GM21723 (cell line): ENCODE results near the gene CTNNA3.

Experiments
- ATAC-seq: cut with Tn5 transposase; IDR thresholded peaks from one replicate; pipeline ENCODE4 v1.9.1; 2021; ENCODE audit warnings: mild to moderate bottlenecking, moderate library complexity; ENCODE audit not compliant: unreplicated experiment

CTNNA3 gene

DNA sequence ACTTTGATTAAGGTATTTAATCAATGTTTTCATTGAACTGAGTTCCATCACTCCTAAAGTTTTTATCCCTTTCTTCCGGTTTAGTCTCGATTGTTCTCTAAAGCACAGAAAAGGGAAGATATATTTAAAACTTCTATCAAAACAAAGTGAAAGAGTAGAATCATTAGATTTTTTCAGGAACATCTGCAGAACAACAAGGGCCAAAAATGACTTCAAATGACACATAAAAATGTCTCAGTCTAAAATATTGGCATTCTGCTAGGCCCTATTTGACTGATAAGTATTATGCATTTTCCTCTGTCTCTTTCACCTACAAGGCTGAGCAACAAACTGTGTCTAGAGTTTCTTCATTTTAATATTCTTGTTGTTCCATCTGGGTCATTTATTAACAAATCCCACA lies 1669.7 kb downstream of the CTNNA3 start:
- ATAC-seq: no peak

DNA sequence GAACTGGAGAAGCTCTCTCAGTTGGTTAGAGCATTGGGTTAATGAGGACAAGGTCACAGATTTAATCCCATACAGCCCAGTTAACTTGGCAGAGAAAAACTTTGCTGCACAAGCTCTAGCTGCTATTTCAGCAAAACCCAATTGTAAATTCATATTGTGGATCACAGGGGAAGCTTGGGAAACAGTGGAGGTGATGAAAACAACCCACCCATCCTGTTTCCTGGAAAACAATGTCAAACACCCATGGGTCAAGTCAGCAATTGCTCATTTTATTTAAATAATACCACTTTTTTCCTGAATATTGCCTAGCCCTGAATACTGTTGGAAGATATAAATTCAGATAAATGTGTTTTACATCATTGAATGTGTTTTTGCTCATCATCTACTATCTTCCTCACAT lies 1670.8 kb downstream of the CTNNA3 start:
- no peak for ATAC-seq

DNA sequence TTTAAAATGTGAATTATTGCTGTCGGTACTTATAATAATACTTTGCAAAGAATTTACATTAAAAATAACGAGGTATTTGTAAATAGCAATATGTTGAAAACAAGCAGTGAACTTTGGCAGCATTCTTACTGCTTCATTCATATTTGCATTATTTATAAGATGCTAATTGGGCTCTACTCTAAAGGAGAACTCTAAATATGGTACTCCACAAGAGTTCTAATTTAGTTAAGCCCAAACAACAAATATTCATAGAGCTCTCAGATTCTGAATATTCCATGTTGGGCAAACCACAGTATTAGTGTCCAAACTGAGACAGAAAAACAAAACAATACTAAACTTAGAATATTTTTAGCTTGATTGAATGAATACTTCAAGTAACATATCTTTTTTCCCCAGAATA lies 1674.6 kb downstream of the CTNNA3 start:
- ATAC-seq: no peak

DNA sequence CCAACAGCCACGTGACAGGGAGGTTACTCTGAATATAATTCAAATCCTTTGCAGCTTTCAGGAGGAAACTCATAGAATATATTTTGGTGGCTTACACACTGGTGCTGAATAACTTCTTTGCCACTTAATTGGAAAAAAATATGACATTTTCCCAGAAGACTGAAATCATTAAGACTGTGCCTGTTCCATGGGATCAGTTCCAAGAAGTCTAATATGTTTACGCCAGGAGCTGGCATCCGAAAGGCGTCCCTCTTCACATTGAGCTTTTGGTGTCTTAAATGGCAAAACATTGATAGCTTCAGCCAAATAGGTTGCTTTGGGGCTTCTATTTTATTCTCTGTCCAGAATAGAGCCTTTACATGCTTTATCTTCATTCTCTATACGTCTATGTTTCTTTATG lies 1687.8 kb downstream of the CTNNA3 start:
- no peak for ATAC-seq

DNA sequence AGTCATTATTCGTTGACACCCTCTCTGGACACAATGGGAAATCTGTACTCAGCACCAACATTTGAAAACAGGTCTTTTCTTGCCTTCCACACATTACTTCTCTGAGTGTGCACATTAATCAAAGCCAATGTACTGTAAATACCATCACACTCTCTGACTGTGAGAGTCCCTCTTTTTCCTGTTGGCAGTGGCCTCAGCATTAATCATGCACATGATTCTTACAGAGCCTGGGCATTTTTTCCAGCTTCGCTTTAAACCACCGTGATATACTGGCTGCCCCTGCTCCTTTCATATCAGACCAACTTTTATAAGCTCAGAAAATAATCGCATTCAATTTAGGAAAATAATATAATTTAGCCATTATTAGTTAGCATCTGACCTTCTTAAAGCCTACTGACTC lies 1689.6 kb downstream of the CTNNA3 start:
- no peak for ATAC-seq

DNA sequence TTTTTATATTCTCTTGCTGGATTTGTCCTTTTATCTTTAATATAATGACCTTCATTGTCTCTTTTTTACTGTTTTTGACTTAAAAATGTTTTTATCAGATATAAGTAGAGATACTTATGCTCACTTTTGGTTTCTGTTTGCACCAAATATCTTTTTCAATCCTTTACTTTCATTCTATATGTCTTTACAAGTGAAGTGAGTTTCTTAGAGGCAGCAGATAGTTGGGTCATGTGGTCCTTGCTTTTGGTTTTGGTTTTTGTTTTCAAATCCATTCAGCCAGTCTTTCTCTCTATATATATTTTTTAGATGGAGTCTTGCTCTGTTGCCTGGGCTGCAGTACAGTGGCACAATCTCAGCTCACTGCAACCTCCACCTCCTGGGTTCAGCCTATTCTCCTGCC lies 1702.5 kb downstream of the CTNNA3 start:
- ATAC-seq: no peak

DNA sequence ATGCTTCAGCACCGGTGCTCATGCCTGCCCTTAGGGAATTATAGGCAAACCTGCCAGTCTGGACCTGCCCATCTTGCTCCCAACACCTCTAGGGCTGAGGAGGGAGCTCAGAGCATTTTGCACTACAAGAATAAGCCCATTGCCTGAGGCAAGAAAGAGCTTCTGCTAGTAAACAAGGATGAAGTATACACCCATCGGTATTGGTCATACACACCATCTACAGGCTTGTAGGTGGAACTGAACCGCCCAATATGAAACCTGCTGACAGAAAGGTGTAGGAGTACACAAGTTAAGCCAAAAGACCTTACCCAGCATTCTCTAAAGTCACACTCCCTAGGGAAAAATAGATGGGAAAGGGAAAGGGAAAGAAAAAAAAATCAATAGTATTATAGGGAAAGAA lies 1727.1 kb downstream of the CTNNA3 start:
- ATAC-seq: no peak

DNA sequence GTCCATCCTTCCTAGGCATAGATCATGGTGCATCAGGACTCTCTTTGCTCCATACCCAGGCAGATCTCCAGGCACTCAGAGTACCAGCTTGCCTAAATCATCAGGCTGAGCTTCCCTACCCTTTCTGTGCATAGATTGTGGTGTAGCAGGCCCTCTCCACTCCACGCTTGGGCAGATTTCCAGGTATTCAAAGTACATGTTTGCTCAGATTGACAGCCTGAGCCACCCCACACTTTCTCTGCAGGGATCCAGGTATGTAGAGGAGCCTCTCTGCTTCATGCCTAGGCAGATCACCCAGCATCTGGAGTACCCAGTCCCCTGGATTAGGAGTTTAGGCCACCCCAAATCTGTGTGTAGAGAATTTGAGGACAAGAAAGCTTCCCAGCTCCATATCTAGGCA lies 1727.6 kb downstream of the CTNNA3 start:
- no peak for ATAC-seq

DNA sequence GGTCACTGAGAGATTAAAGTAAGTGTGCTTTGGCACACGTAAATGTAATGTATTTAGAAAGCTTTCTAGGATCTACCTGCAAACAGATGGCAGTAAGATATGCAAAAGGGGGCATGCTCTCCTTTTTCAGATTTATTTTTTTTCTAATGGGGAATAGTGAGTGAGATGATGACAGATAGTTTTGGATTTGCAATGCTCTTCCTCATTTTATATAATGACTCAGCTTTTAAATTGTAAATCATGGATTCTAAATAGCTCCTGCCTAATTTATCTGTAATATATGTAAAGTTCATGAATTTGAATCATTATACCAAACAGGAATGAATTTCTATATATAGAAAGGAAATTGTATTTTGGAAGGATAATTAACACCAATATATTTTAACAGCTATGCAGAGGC lies 1731.8 kb downstream of the CTNNA3 start:
- no peak for ATAC-seq

DNA sequence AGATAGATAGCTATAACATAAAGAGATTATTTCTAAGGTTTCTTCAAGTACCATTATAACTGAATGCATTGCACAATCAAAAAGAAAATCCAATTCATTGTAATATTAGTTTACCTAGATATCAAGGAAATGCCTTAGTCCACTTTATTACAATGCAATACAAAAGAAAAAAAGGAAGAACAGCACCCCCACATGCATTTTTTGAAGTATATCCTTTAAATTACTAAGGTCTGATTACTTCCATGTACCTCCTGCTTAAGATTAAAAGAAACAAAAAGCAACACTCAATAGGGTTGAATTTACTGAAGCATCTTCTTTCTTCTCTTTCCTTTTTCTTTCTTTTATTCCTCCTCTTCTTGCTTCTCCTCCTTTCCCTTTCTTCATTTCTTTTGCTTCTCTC lies 1743.9 kb downstream of the CTNNA3 start:
- no peak for ATAC-seq

DNA sequence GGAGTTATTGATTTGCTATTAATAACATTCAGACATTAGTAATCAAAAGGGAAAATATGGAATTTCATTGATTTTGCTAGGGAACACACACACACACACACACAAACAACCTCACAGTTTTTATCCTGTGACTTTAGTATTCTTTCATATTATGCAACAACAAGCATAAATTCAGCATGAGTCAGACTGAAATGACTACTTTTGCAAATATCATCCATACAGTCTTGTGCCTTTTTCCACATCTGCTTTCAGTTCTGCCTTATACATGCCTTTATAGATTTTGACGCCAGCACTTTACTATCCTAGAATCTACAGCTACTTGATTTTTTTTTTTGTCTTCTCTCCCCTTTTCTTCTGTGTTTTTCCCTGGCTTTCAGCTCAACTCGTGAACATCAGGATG lies 1745.9 kb downstream of the CTNNA3 start:
- no peak for ATAC-seq

DNA sequence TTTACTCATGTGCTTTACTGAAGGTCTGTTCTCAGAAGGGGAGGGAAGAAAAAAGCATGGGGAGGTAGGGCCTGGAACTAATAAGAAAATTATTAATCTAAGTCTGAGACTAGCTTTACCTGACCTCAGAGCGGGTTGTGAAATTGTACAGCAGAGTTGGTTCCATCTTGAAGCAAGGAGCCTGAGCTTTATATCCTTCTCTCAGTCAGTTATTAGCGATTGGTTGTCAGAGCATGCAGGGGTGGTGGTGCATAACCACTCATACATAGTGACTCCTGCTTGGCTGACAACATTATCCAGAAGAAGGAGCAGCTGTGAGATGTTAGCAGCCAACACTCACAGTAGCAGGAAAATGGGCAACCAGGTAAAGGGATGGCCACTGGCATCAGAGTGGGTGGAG lies 1746.5 kb downstream of the CTNNA3 start:
- ATAC-seq: no peak

DNA sequence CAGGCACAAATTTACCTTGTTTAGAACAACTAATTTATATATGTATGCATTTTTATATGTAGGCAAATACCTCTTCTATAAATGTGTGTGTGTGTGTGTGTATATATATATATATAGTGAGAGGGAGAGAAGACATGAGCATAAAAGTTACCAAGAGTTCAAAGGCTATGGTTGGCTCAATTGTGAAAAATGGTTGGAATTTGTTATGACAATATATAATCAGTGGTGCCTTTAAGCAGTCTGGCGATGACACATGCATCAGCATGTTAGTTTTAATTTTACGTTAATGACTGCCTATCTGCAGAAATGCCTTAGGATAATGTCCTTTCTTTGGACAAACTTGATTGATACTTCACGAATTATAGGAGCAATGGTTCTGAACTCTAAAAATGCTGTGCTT lies 1750.9 kb downstream of the CTNNA3 start:
- no peak for ATAC-seq

DNA sequence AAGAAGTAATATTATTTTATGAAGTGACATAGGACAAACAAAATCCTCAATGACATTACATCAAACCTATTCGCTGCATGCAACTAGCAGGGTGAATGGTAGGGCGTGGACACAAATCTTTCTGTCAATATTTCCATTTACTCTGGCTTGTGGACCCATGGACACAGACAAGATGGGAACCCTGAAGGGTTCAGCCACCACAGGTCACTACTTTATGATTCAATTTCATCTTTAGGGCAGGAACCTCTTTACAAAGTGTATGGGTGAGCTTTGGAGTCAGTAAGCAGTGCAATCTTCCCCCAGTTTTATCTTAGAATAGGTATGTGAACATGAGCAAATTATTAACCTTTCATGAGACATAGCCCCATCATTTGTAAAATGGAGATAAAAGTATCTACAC lies 1752.5 kb downstream of the CTNNA3 start:
- no peak for ATAC-seq

DNA sequence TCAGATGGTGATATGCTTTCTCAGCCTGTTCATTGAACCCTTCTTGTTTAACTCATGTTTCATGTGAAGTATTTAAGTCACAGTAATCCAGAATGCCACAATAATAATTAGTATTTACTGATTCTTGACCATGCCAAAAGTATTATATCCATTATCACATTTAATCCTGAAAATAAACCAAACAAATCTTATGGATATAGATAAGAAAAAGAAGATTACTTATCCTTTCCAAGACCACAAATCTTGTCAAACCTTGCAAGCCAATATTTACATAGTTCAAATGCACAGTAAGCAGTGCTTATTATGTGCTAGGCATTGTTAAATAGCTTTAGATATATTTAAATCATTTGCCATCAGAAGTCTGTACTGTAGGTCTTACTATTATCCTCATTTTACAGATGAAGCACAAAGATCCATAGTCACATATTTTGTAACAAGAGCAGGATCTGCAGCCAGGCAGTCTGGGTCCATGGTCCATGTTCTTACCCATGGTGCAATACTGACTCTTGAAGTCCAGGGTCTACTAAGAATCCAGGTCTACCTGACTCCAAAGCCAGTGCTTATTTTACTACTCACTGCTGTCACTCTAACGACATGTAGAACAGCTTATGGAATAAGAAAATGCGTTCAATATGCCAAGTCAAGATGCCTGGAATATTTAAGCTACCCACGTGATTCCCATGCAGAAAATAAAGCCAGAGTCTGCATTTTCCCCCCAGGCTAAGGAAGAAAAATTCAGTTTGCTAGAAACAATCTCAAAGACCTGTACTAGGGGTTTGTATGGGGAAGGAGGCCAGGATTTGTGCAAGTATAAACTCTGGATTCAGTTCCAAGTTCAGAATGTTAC lies 1755.0 kb downstream of the CTNNA3 start:
- ATAC-seq: no peak

DNA sequence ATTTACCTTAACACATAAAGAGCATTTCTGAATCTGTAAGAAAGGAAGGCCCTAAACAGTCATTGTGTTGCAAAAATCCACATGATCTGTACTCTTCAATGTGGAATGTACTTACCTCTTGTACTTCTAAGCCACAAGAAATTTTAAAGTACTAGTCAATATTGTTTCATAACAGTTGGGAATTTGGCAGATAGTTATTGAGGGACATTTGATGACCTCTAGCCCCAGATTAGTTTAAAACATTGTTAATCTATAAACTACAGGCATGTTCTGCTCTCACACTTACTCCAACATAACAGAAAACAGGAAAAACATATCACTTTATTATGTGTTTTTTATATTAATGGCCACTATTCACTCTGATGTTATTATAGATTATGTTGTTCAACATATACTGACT lies 1755.9 kb downstream of the CTNNA3 start:
- ATAC-seq: no peak

DNA sequence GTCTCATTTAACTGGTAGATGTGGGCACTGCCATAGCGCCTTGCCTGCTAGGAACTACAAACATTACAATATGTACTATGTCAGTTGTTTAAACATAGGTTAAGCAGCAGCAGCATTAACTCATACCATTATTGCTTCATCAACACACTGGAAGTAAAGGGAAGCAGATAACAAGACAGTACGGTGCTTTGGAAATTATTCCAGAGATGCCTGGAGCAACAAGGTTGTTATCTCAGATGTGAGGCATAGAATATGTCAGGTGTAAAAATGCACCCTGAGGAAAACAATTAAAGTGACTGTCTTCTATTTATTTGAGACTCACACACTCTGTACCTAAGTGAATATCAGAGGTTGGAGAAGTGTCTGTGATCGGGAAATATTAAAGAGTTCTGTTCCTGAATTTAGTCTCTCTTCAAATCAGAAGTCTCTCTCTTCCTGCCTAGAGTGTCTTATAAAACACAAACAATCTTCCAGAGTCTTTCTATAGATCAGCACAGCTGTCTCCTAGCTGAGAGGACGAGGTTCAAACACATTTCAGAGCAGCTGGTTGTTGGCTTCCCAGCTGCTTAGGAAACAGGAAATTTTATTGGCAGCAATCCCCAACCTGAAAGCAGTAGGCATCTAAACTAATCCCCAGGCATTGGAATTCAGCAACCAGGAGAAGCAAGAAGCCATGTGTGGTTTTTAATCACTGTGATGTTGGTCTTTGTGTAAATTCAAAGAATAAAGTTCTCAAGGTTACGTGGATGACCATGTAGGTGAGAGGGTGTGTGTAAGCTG lies 1764.5 kb downstream of the CTNNA3 start:
- no peak for ATAC-seq

DNA sequence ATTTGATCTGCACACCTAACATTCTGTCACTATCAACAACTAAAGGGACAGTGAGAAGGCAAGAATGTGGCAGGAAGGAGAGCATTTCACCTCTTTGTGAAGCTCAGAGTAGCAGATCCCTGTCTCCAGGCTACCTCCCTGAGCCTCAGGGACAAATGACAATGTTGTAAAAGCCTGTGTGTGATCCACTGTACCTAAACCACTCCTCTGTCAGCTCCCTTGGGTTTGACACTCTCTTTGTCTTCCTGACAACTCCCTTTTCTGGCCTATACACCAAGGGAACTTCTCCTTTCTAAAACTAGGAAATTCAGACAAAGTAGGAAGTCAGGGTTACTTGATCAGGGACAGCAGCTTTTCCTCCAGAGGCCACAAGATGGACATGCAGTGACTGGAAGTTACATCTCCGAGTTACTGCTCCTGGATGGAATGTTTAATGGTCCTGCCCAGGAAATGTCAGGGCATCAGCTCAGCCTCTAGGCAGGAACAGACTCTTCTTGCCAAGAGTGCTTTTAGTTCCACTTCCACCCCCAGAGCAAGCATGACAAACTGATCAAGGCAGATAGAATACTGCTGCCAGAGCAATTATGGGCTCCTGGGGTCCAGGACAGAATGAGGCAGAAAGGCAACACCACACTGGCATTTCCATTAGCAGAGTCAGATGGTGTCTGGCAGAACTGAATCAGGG lies 1784.7 kb downstream of the CTNNA3 start:
- ATAC-seq: no peak

DNA sequence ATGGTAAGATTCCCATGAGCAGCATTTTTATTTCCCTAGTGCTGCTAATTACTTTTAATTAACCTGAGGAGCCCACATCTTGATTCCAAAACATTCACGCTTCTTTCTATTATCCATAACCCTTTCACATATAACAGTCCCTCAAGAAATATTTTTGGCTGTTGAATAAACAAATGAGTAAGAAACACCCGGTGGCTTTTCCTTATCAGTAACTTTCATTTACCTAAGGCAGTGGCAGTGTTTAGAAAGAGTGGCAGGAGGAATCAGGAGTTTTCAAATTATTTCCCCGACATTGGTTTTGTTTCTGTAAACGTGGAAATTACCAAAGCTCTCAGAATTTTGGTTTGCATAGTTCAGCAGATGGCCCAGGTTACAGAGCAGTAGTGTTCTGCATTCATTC lies 1785.8 kb downstream of the CTNNA3 start:
- ATAC-seq: no peak

DNA sequence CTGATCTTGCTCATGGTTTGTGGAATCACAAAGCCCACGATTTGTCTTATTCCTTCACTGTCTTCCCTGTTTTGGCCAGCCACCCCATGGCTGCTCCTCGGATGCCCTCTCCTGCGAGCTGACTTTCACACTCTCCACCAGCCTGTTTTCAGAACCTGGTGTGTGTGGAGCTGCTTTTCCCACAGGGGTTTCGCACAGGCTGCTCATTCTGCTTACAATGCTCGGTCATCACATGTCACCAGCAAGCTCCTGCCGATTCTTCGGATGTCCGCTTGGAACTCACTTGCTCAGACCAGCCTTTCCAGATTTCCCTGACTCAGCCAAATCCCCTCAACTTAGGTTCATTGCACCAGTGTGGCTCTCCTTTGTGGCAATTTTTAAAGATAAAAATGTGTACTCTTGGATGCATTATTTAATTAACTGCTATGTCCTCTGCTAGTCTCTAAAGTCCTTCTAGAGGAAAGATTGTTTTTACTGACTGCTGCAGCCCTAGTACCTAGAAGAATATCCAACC lies 1788.7 kb downstream of the CTNNA3 start:
- no peak for ATAC-seq

DNA sequence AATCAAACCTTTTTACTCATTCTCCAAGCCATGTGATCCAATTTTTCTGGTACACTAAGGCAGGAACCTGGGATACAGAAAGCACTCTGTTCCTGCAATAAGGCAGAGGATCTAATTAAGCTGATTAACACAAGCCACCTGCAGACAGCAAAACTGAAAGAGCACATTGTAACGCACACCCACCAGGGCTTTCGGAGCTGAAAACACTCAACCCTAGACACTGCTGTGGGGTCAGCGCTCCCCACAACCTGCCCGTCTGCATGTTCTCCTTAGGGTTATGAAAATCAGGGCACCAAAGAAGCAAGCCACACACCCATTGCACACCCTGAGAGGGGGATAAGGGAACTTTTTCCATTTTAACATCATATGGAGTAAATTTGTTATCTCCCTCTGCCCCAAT lies 1792.4 kb downstream of the CTNNA3 start:
- ATAC-seq: no peak

DNA sequence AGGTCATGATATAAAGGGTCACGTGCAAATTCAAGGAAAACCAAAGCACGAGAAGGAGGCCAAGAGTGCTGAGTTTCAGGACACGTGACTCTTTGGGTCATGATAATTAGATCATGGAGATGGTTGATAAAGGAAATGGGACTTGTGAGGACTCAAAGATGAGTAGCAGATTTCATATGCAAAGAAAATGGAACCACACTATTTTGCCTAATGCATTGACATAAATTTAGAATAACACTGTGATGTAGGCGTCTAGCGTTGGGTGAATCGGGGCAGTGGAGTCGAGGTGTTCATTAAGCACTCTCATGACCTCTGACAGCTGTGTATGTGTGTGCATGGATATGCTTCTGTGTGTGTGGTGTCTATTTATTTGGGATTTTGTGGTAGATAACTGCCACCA lies 1795.7 kb downstream of the CTNNA3 start:
- ATAC-seq: no peak
